Effector CD8-positive, alpha-beta T cell (primary cell): ENCODE data around the gene ATP2B2.

Source experiments
- DNase-seq: peaks from one replicate; lab custom pipeline; 2025; lab: John Stamatoyannopoulos, UW

ATP2B2 gene

DNA sequence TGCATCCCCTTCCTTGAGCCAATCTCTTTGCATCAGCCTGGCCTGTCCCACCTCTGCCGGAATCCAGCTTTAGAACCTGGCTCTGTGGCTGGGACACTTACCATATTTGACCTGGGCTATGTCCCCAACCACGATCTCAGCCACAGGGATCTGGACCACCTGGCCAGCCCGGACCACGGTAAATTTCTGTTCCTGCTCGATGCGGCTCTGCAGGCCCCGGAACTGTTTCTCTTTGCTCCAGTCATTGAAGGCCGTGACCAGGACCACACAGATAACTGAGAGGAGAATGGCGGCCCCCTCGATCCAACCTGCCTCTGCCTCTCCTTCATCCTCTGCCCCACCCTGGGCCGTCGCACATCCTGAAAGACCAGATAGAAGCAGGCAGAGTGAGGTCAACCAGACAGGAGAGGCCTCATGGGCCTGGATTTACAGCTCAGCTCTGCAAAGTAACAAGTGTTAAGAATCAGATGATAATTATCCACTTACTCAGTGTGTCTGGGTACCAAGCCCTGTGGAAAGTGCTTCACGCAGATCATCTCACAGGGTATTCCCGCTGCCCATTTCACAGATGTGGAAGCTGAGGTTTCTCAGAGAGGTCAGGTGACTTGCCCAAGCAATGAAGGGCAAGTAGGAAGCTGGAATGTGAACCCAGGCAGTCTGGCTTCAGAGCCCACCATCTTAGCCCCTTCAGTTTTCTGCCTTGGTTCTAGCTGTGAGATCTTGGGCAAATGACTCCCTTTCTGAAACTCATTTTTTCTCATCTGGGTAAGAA is 103.2 kb downstream of the ATP2B2 start:
- DNase-seq, result no peak

DNA sequence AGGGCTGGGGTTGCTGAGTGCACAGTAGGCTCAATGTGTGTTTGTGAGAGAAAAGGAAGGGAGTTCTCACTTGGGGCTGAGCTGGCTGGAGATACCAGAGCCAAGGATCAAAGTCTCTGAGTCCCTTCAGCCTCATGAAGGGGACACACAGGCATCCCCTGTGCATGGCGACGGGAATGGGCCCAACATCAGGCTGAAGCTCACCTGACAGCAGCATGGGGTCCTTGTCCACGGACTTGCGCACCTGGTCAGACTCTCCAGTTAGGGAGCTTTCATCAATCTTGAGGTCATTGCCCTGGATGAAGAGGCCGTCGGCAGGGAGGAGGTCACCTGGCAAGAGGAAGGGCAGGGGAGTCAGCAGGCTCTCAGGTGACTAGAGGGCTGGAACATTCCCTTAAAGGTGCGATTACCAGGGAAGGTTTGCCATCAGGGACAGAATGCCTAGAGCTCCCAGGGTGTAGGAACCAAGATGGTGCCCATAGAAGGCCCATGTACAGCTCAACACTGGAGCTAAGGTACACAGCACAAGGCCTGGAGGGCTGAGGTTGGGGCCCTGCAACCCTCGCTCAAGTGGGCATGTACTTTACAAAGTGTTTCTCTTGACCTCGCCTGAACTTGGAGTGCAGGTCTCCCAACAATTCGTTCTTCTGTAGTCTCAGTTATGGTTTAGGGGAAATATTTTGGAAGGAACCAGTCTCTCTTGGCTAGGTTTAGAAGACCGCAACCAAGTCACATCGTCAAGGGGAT is 104.5 kb downstream of the ATP2B2 start:
- no peak for DNase-seq

DNA sequence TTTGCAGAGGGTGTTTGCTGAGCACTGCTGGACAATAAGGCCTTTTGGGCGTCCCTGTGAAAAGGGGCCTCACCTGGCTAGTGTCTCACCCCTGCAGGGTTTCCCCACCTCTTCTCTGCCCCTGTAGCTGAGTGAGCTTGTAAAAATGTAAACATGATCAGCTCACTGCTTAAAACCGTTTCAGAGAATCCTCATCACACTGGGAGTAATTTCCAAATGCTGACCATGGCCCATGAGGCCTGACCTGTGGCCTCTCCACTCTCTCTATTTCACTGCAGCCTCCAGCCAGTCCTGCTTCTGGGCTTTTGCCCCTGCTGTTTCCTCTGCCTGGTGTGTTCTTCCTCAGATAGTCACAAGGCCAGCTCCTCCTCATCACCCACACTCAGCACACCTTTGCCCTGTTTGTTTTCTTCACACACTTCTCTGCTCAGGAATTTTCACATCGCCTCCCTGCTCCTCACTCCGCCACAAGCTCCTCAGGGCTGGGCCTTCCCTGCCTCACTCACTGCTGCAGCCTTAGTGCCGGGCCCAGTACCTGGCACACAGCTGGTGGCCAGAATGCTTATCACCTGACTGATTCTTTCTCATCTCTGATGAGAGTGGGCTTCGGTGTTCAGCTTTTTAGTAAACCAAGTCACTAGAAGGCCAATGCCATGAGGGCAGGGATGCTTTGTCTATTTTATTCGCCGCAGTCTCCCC is 105.2 kb downstream of the ATP2B2 start:
- DNase-seq, result no peak

DNA sequence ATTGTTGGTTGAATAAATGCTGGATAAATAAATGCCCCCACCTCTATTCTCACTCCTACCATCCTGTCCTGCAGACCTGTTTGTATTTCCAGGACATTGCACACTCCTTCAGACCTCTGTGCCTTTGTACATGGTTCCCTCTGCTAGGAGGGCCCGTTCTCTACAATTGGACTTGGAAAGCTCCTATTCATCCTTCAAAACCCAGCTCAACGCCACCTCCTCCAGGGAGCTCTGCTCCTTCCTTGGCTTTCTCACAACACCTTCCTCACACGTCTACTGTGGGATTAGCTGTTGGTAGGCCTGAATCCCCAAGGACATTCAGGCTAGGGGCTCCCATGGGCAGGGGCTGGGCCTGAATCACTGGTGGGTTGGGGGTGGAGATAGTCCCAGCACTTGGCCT is 105.8 kb downstream of the ATP2B2 start:
- DNase-seq, result no peak

DNA sequence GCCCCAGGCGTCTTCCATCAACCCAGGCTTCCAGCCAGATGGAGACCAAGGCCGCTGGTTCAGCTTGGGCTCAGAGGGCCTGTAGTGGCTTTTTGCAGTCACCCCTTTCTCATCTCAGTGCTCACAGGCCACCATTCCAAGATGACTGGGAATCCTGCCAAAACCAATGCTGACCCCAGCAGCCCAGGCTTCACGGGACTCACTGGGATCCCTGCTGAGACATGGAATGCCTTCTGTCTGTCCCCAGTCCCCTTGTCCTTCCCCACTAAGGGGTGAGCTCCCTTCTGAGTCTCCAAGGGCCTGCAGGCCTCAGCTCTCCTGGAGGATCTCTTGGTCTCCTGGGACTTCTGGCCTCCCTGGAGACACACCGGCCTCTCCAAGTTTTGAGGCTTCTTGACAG is 107.0 kb downstream of the ATP2B2 start:
- DNase-seq, result no peak

DNA sequence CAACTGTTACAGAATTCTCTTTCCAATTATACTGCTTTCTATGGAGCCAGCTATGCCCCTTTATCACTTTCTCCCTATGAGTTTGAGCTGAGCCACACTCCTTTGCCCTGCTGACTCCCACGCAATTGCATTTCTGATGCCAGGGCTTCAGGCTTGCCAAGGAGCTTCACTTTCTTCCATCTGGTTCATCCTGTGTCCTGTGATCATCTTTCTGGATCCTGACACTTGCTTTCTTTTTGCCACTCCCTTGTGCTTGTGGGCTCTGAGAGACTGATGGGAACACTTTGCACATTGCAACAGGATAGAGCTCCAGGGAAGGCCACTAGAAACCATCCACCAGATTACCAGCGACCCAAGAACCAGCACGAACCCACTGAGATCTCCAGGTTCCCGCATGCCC is 107.5 kb downstream of the ATP2B2 start:
- DNase-seq, result no peak

DNA sequence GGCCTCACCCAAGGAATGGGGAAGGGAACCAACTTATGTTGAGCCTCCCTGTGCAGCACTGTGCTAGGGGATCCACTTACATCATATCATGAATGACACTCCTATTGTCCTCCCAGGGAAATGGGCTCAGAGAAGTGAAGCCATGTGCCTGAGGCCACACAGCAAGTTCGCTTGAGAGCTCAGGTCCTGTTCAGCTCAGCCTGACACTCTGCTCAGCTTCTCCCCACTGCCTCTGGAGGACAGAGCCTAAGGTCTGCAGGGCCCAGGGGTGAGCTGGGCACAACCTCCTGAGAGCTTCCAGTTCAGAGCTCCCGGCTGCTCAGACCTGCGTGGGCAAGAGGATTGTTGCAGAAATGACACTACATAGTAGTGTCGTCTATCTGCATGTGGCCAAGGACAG is 108.5 kb downstream of the ATP2B2 start:
- no peak for DNase-seq

DNA sequence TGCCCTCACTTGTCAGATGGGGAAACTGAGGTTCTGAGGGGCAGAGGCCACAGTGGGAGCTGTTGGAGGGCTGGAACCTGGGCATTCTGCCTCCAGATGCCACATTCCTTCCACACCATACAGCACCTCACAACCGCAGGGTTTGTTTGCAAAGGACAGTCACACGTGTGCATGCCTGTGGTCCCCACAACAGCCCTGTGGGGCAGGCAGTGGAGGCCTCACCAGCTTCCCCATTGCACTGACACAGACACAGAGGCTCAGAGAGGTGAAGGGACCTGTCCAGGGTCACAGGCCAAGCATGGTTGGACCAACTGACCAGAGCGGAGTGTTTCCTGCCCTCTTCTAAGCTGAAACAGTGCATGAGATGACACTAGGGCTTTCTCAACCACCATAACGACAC is 109.3 kb downstream of the ATP2B2 start:
- no peak for DNase-seq

DNA sequence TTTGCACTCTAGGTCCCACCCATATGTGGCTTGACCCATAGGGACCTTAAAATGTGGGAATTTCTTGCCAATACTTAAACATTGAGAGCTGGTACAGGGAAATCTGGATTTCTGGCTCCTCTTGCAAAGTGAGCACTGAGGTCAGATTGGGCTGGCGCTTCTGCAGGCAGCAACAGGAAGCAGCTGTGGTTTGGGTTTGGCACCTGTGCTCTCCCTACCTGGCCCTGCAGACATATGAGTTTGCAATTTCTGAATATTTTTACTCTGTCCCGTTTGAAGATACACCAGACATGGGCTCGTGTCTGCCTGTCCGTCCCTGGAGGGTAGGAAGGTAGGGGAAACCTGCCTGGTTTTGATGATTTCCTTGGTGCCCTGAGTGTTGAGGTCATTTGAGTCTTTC is 109.7 kb downstream of the ATP2B2 start:
- no peak for DNase-seq

DNA sequence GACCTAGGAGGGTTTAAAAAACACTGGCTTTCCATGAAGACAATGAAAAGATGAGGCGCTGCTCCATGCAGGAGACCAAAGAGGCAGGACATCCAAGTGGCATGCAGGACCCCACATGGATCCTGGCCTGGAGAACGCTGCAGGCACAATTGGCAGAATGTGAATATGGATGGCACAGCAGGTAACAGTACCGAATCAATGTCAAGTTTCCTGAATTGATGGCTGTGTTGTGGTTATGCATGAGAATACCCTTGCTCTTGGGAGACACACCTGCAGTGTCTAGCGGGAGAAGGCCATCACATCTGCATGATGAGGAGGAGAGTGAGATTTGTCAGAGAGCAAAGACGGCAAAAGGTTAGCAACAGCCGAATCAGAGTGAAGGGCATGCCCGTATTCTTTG is 110.2 kb downstream of the ATP2B2 start:
- no peak for DNase-seq

DNA sequence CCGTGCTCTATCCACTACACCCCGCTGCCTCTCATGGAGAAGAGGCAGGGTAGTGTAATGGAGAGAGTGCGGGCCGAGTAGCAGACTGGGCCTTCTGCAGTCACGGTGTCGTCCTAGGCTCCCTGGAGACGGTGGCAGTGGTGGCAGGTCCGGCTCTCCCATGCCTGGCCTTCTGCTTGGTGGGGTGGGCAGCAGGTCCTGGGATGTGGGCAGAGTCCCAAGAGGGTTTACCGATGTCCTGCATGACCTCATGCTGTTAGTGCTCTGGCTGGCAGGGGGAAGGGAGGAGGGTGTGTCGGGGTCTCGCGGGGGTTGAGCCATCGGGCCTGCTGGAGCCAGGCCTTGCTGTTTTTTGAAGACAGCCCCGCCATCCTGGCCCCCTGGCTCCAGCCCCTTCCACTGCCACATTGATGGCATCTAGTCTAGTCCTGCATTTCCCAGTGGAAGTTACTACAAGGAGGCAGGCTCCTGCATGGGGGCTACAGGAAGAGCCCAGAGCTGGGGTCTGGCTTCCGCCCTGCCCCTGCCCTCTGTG is 110.8 kb downstream of the ATP2B2 start:
- DNase-seq, result no peak

DNA sequence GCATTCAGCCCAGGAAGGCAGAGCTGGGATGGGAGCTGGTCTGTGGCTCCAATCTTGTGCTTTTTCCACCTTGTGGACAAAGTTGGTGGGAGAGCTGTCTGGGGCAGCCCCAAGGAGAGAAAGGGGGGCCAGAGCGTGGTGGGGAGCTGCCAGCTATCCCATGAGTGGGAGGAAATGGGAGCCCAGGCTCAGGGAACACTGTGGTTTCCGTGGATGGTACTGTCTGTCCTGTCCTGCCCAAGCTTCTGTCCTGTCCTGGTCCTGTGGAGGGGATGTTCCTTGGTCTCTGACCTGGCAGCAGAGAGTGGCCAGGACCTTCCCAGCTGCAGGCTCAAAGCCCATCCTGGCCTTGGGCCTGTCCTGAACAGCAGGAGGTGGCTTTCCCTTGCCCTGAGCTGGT is 111.9 kb downstream of the ATP2B2 start:
- DNase-seq, result no peak

DNA sequence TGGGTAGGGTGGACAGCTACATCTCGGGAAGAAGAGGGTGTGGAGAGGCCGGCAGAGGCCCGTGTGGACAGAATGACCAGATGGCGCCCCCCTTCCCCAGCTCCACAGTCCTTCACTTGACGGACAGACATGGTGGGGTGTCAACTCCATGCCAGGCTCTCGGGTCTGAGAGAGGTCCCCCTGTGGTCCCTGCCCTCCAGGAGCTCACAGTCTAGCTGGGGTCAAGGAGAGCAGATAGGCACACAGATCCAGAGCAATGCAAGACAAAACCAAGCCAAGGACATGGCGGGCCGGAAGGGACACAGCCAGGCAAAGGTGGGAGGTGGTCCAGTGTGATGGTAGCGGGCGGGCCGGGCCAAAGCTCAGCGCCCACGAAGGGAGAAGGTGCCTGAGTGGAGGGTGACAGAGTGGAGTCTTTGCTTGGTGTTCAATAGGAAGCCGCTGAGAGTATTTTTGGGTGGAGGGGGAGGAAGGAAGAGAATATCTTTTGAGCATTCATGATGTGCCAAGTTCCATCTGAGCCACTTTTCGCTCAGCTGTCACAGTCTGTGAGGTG is 112.4 kb downstream of the ATP2B2 start:
- no peak for DNase-seq

DNA sequence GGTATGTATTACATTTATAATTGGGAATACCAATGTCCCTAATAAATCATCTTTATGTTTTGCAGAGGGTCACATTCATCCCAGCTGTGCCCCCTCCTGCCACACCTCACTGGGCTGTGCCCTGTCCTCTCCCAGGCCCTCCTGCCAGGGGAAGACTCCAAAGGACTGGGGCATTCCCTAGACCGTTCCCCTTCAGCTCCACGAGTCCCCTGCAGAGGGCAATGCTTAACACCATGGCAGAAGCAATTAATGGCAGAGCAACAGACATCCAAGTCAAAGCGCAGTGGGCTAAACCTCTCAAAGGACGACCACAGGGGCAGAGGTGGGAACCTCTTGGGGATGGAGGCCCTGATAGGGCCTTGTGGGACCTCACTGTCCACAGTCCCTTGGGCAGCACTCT is 113.1 kb downstream of the ATP2B2 start:
- DNase-seq, result no peak

DNA sequence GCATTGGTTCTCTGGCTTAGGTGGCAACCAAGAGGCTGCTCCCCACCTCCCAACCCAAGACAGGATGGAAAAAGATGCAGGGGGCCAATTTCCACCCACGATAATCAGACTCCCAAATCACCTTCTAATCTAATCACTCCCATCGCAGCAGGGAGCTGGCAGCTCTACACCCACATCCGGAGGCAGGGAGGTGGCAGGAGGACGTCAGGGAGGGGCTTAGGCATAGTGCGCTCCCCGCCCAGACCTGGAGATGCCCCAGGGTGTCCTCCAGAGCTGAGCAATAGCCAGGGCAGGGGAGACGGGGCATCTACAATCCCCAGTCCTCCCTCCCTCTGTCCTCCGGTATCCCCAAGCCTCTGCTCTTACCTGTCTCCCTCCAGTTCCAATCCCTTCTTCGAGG is 114.0 kb downstream of the ATP2B2 start:
- DNase-seq, result no peak

DNA sequence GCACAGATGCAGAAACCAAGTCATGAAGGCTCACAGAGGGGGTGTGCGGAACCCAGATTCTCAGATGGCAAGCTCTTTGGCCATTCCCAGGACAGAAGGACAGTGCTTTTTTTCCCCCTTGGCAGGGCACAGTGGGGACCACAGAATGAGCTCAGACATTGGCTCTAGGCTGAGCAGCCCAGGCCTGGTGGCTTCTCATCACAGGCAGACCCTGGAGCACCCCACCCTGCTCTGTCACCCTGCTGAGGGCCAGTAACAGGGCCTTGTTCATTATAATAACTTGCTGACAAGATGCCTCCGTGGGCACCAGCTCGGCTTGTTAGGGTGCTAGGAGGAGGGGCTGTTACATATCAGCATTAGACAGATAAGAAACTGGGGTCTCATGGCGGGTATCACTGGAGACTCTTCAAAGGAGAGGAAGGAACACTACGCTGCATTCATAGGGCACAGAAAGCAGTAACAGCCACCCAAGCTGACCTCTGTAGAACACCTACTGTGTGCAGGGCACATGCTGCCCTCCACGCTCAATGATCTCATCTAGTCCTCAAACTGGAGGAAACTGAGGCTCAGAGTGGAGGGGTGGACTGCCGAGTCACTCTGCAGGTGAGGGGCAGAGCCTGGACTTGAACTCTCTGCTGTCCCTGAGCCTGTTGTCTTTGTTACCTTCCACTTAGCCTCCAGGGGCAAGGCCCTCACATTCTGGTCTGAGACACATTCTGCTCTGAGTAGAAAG is 114.6 kb downstream of the ATP2B2 start:
- DNase-seq, result no peak

DNA sequence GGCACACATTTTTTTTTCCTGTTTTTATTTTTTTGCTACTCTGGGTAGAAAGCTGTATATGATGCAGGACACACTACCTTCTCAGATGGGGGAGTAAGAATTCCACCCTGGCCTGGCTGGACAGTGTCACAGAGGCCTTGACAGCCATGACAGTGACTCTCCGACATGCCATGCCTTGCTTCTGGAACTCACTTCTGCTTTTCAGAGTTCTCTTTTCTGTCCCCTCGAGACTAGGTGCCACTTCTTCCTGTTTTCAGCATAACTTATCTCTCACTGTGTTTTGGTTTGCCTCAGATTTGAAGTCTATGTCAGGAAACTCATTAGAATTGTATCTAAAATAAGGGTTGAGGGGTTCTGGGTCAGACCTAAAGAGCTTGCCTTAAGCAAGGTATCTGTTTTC is 115.4 kb downstream of the ATP2B2 start:
- DNase-seq, result no peak

DNA sequence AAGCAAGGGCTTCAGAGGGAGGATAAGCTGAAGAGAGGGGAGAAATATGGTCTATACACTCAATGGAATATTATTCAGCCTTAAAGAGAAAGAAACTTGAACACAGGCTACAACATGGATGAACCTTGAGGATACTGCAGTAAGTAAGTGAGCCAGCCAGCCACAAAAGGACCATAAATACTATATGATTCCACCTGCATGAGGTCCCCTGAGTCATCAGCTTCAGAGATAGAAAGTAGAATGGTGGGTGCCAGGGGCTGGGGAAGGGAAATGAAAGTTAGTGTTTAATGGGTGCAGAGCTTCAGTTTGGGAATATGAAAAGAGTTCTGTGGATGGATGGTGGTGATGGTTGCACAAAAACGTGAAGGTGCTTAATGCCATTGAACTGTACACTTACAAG is 116.0 kb downstream of the ATP2B2 start:
- no peak for DNase-seq

DNA sequence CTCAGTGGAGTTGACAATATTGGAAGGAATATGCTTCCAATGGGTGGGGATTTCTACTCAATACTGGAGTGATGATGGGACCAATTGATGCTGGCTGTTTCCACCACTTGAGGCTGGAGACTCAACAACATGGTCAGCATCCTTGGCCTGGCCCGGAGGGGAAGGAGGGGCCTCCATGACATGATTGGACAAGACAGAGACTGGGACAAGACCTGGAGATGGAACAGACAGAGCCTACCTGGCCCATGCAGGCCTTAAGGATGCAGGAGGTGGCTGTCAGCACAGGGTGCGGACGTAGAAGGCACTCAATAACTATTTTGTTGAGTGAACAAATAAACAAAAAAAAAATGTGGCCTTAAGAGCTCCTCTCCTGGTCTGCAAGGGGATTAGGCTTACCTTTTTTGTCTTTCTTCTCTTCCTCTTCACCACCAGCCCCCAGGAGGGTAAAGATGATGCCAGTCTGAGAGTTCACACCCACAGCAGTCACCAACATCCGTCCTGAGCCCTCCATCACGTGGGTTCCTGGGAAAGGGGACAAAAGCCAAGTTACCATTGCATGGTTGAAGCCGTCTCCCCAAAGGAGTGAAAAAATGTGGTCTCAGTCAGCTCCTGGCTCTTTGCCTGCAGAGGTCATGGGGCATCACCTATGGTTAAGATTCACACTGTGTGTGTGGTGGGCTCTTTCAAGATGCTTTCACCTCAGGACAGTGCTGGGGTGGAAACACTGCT is 117.3 kb downstream of the ATP2B2 start:
- no peak for DNase-seq

DNA sequence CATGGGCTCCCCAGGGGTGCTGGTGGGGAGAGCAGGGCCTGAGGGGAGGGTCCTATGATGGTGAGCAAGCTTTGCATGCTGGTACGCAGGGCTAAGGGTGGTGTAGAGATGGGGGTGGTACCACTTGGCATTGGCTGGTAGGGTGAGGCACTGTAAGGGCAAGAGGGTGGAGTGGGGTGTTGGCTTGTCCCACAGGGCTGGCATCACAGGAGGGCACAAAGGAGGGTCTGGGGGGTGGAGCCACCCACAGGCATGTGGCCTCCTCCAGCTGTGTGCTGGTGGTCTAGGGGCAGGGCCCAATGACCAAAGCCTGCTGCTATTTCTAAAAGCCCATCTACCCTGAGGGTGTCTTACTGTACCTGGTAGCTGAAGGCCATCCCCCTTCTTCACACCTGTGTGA is 119.3 kb downstream of the ATP2B2 start:
- no peak for DNase-seq
